GM19467 (cell line): ENCODE measurements around the gene SLC2A13.
"Not testable (repeated sequence)": the region's sequence is repeated elsewhere in the genome, so short reads cannot be mapped to it uniquely, and the experiment has no call there.

ENCODE experiments used
- ATAC-seq: cut with Tn5 transposase; IDR thresholded peaks from one replicate; pipeline ENCODE4 v1.9.1; 2021; ENCODE audit warnings: mild to moderate bottlenecking, moderate library complexity; ENCODE audit not compliant: unreplicated experiment

Gene SLC2A13

GRCh38 chr12:39830171-39830570 is 275.7 kb downstream of the SLC2A13 start:
- ATAC-seq = no peak

- no peak for ATAC-seq
These were observed 281.2 kb downstream of the SLC2A13 start for GRCh38 chr12:39824505-39825212.

GRCh38 chr12:39816671-39817185 is 289.2 kb downstream of the SLC2A13 start:
- no peak for ATAC-seq

- ATAC-seq = no peak
These were observed 290.1 kb downstream of the SLC2A13 start for GRCh38 chr12:39815746-39816145.

- no peak for ATAC-seq
These were observed 291.3 kb downstream of the SLC2A13 start for GRCh38 chr12:39814626-39815025.

GRCh38 chr12:39813776-39814175 is 292.1 kb downstream of the SLC2A13 start:
- no peak for ATAC-seq

- not testable (repeated sequence) for ATAC-seq
These were observed 293.4 kb downstream of the SLC2A13 start for GRCh38 chr12:39812456-39812855.

GRCh38 chr12:39807043-39807442 is 298.8 kb downstream of the SLC2A13 start:
- ATAC-seq = peak; percentile 77

GRCh38 chr12:39805651-39806050 is 300.2 kb downstream of the SLC2A13 start:
- ATAC-seq = no peak

- ATAC-seq = no peak
These were observed 301.0 kb downstream of the SLC2A13 start for GRCh38 chr12:39804898-39805297.

GRCh38 chr12:39804479-39804878 is 301.4 kb downstream of the SLC2A13 start:
- ATAC-seq = no peak

GRCh38 chr12:39803151-39803550 is 302.7 kb downstream of the SLC2A13 start:
- no peak for ATAC-seq

- no peak for ATAC-seq
These were observed 306.9 kb downstream of the SLC2A13 start for GRCh38 chr12:39798977-39799376.

GRCh38 chr12:39798429-39798828 is 307.5 kb downstream of the SLC2A13 start:
- no peak for ATAC-seq

GRCh38 chr12:39795481-39795880 is 310.4 kb downstream of the SLC2A13 start:
- ATAC-seq = no peak

- no peak for ATAC-seq
These were observed 312.9 kb downstream of the SLC2A13 start for GRCh38 chr12:39792938-39793337.

GRCh38 chr12:39788239-39788638 is 317.6 kb downstream of the SLC2A13 start:
- no peak for ATAC-seq

- not testable (repeated sequence) for ATAC-seq
These were observed 320.1 kb downstream of the SLC2A13 start for GRCh38 chr12:39785814-39786213.

- no peak for ATAC-seq
These were observed 323.8 kb downstream of the SLC2A13 start for GRCh38 chr12:39782026-39782545.

- ATAC-seq = no peak
These were observed 324.9 kb downstream of the SLC2A13 start for GRCh38 chr12:39780913-39781446.

GRCh38 chr12:39780411-39780912 is 325.4 kb downstream of the SLC2A13 start:
- ATAC-seq = no peak

- no peak for ATAC-seq
These were observed 326.0 kb downstream of the SLC2A13 start for GRCh38 chr12:39779768-39780340.
